Neural cell (in vitro differentiated cells): ENCODE data around the gene FSD2. TPM values are rescaled to one million over a fixed set of nuclear protein-coding genes. Genes with fewer than 3 reads are reported as not detected.

Experiments
- H2AFZ ChIP-seq: fragments of 200-600, 300-800 bp; sonication (generic), shearing (Covaris generic); 2 replicates; pipeline ENCODE4 v1.6.0; 2014; ENCODE audit warnings: low read depth, mild to moderate bottlenecking, antibody characterized with exemption, low read length, moderate library complexity
- H3F3A ChIP-seq: fragments of 200-600 bp; shearing (Covaris generic); 2 replicates; pipeline ENCODE4 v1.6.1; 2016; ENCODE audit warnings: mild to moderate bottlenecking, moderate library complexity, mixed read lengths, antibody characterized with exemption, low read length; ENCODE audit not compliant: insufficient read depth, poor library complexity, severe bottlenecking
- H3K27ac ChIP-seq: fragments of 200-600, 300-800 bp; sonication (generic), shearing (Covaris generic); 2 replicates; pipeline ENCODE4 v1.5.1; 2014; ENCODE audit warnings: mild to moderate bottlenecking, low read length, moderate library complexity
- H3K27me3 ChIP-seq: fragments of 300-800, 200-600 bp; sonication (generic), shearing (Covaris generic); 2 replicates; pipeline ENCODE4 v1.6.0; 2014; ENCODE audit warnings: mild to moderate bottlenecking, low read depth, low read length, moderate library complexity; ENCODE audit not compliant: insufficient read depth
- H3K36me3 ChIP-seq: fragments of 300-800, 200-600 bp; sonication (generic), shearing (Covaris generic); 2 replicates; pipeline ENCODE4 v1.5.1; 2014; ENCODE audit warnings: mild to moderate bottlenecking, antibody characterized with exemption, low read length, moderate library complexity; ENCODE audit not compliant: insufficient read depth
- H3K4me2 ChIP-seq: fragments of 300-800, 200-600 bp; sonication (generic), shearing (Covaris generic); 2 replicates; pipeline ENCODE4 v1.6.0; 2014; ENCODE audit warnings: mild to moderate bottlenecking, low read length
- H3K4me3 ChIP-seq: fragments of 300-800, 200-600 bp; sonication (generic), shearing (Covaris generic); 2 replicates; pipeline ENCODE4 v1.5.1; 2014; ENCODE audit warnings: mild to moderate bottlenecking, low read length, moderate library complexity
- H3K79me2 ChIP-seq: fragments of 200-600 bp; shearing (Covaris generic); replicated peaks from 2 replicates; pipeline ENCODE4 v1.6.0; 2014; ENCODE audit warnings: mild to moderate bottlenecking, low read length, moderate library complexity; ENCODE audit not compliant: insufficient read depth
- H3K9ac ChIP-seq: fragments of 300-800, 200-600 bp; sonication (generic), shearing (Covaris generic); 2 replicates; pipeline ENCODE4 v1.6.1; 2016; ENCODE audit warnings: mild to moderate bottlenecking, low read length, mixed read lengths
- H3K9me2 ChIP-seq: fragments of 200-600 bp; shearing (Covaris generic); 2 replicates; pipeline ENCODE4 v1.6.1; 2016; ENCODE audit warnings: mild to moderate bottlenecking, low read length, mixed read lengths; ENCODE audit not compliant: insufficient read depth
- H3K9me3 ChIP-seq: fragments of 200-600, 300-800 bp; sonication (generic), shearing (Covaris generic); 2 replicates; pipeline ENCODE4 v1.6.1; 2016; ENCODE audit warnings: mild to moderate bottlenecking, mixed run types, low read length, moderate library complexity, mixed read lengths
- H4K20me1 ChIP-seq: fragments of 200-600 bp; shearing (Covaris generic); 2 replicates; pipeline ENCODE4 v1.6.1; 2016; ENCODE audit warnings: mild to moderate bottlenecking, mixed run types; ENCODE audit not compliant: insufficient read depth
- EP300 ChIP-seq: fragments of 450-650 bp; conservative IDR thresholded peaks from 2 replicates; pipeline ENCODE4 v1.6.1; 2014; ENCODE audit warnings: antibody characterized with exemption, mild to moderate bottlenecking, moderate library complexity; ENCODE audit not compliant: poor library complexity, severe bottlenecking
- EZH2 ChIP-seq: fragments of 200-600, 300-800 bp; shearing (Covaris generic), sonication (generic); IDR thresholded peaks from 2 replicates; pipeline ENCODE4 v1.6.1; 2014; ENCODE audit warnings: antibody characterized with exemption, low read length, borderline replicate concordance, mild to moderate bottlenecking; ENCODE audit not compliant: insufficient read depth, poor library complexity, severe bottlenecking
- MXI1 ChIP-seq: fragments of 450-650 bp; conservative IDR thresholded peaks from 2 replicates; pipeline ENCODE4 v1.6.1; 2014; ENCODE audit warnings: antibody characterized with exemption, mild to moderate bottlenecking; ENCODE audit not compliant: poor library complexity, severe bottlenecking
- POLR2AphosphoS5 ChIP-seq: IDR thresholded peaks from 2 replicates; pipeline ENCODE4 v1.6.1; 2012
- RAD21 ChIP-seq: fragments of 450-650 bp; conservative IDR thresholded peaks from 2 replicates; pipeline ENCODE4 v1.6.1; 2014; ENCODE audit warnings: antibody characterized with exemption, mild to moderate bottlenecking, moderate library complexity
- SMC3 ChIP-seq: fragments of 450-650 bp; conservative IDR thresholded peaks from 2 replicates; pipeline ENCODE4 v1.6.1; 2014; ENCODE audit warnings: antibody characterized with exemption, mild to moderate bottlenecking, moderate library complexity; ENCODE audit not compliant: poor library complexity
- TAF1 ChIP-seq: IDR thresholded peaks from 2 replicates; pipeline ENCODE4 v1.6.1; 2012; ENCODE audit warnings: low read depth
- polyA plus RNA-seq: library from polyadenylated mRNA; depleted of rRNA; stranded (reverse); fragments of >200 nt; gene quantifications from 2 replicates; pipeline ENCODE4 v1.2.3, GENCODE V29; 2014
- TF ChIP-seq, protein P1 (sequence below): IDR thresholded peaks from 2 replicates; pipeline ENCODE4 v1.6.1; 2012; ENCODE audit warnings: borderline replicate concordance
- TF ChIP-seq, protein P2 (sequence below): fragments of 450-650 bp; IDR thresholded peaks from 2 replicates; pipeline ENCODE4 v1.5.1; 2014; ENCODE audit warnings: antibody characterized with exemption, mild to moderate bottlenecking, moderate library complexity; ENCODE audit not compliant: poor library complexity, severe bottlenecking

The FSD2 gene
- polyA plus RNA-seq, 1 donor from 2014 or later, result not detected

DNA sequence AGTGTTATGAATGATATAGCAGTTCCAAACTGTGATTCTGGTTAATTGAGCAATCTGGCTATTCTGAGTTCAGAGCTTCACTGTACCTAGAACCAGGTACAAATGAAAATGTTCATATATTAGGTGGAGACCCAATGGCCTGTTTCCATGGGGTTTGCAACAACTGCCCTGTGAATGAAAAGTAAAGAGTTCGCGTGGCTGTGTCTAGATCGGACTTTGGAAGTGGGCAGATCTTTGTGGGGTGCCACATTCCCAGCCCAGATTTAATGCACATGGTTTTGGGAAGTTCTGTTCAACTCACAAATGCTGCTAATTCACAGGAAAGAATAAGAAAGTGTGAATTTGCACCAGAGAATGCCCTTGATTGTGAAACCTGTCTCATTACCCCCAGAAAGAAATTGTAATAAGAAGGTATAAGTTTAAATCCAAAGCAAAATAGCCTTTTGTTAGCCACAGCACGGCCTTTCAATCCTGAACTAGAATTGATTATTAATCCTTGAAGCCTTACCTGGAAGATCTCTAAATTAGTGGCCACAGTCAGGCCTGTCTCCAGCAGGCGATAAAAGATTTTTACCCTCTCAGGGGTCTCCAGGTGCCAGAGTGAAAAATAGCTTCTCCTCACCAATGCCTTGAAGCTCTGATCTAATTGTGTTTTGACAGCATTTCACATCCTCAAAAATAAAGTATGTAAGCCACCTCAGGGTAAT lies 26.2 kb upstream of the FSD2 start:
- no peaks in the 10 kb centered on the region for H3K9me2 ChIP-seq
- H3K36me3 ChIP-seq, result peaks cover 6% of the 10 kb centered on the region
- no peak overlapping the region for H3K4me2 ChIP-seq
- no peak overlapping the region for H2AFZ ChIP-seq
- H3K27me3 ChIP-seq, result no peaks in the 10 kb centered on the region
- TF ChIP-seq EZH2 (no peak), SMC3 (no peak), RAD21 (no peak)
- no peak overlapping the region for H3K27ac ChIP-seq
- no peaks in the 10 kb centered on the region for H4K20me1 ChIP-seq
- H3K79me2 ChIP-seq, result no peaks in the 10 kb centered on the region
- no peaks in the 10 kb centered on the region for H3F3A ChIP-seq
- H3K4me3 ChIP-seq, result no peak overlapping the region
- no peak overlapping the region for H3K9ac ChIP-seq
- H3K9me3 ChIP-seq, result no peaks in the 10 kb centered on the region

DNA sequence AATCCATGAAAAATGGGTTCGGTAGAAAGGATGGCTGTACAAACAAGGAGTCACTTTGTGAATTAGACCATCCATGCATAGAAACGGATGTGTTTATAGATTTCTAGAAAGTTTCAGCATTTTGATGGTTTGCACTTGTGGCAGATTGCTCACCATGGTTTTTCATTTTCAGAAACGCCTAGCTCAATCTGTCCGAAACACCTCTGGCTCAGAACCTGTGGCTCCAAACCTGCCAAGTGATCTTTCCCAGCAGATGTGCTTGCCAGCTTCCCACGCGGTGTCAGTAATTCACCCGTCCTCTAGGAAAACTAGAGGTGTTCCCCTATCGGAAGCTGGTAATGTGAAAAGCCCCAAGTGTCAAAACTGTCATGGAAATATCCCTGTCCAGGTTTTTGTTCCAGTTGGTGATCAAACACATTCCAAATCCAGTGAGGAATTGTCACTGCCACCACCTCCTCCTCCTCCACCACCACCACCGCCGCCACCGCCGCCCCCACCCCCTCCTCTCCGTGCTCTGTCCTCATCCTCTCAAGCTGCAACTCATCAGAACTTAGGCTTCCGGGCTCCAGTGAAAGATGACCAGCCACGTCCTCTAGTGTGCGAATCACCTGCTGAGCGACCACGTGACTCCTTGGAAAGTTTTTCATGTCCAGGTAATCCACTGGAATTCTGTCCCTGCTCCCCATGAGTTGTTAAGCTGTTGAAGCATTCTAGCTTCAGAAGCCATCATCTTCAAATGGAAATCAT lies 24.7 kb upstream of the FSD2 start:
- Histone ChIP-seq H3K27ac (no peak overlapping the region), H3K4me2 (no peak overlapping the region), H3K79me2 (no peaks in the 10 kb centered on the region), H4K20me1 (no peaks in the 10 kb centered on the region), H3K9me2 (no peaks in the 10 kb centered on the region), H3K4me3 (no peak overlapping the region), H3K27me3 (no peaks in the 10 kb centered on the region), H3K36me3 (no peaks in the 10 kb centered on the region), H2AFZ (no peak overlapping the region), H3K9ac (no peak overlapping the region), H3F3A (no peaks in the 10 kb centered on the region), H3K9me3 (no peaks in the 10 kb centered on the region)
- TF ChIP-seq, protein P1, sequence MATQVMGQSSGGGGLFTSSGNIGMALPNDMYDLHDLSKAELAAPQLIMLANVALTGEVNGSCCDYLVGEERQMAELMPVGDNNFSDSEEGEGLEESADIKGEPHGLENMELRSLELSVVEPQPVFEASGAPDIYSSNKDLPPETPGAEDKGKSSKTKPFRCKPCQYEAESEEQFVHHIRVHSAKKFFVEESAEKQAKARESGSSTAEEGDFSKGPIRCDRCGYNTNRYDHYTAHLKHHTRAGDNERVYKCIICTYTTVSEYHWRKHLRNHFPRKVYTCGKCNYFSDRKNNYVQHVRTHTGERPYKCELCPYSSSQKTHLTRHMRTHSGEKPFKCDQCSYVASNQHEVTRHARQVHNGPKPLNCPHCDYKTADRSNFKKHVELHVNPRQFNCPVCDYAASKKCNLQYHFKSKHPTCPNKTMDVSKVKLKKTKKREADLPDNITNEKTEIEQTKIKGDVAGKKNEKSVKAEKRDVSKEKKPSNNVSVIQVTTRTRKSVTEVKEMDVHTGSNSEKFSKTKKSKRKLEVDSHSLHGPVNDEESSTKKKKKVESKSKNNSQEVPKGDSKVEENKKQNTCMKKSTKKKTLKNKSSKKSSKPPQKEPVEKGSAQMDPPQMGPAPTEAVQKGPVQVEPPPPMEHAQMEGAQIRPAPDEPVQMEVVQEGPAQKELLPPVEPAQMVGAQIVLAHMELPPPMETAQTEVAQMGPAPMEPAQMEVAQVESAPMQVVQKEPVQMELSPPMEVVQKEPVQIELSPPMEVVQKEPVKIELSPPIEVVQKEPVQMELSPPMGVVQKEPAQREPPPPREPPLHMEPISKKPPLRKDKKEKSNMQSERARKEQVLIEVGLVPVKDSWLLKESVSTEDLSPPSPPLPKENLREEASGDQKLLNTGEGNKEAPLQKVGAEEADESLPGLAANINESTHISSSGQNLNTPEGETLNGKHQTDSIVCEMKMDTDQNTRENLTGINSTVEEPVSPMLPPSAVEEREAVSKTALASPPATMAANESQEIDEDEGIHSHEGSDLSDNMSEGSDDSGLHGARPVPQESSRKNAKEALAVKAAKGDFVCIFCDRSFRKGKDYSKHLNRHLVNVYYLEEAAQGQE, result no peak
- no peak for TF ChIP-seq EP300
- no peak for TF ChIP-seq TAF1
- TF ChIP-seq MXI1, result no peak
- TF ChIP-seq SMC3, result no peak
- TF ChIP-seq, protein P2, sequence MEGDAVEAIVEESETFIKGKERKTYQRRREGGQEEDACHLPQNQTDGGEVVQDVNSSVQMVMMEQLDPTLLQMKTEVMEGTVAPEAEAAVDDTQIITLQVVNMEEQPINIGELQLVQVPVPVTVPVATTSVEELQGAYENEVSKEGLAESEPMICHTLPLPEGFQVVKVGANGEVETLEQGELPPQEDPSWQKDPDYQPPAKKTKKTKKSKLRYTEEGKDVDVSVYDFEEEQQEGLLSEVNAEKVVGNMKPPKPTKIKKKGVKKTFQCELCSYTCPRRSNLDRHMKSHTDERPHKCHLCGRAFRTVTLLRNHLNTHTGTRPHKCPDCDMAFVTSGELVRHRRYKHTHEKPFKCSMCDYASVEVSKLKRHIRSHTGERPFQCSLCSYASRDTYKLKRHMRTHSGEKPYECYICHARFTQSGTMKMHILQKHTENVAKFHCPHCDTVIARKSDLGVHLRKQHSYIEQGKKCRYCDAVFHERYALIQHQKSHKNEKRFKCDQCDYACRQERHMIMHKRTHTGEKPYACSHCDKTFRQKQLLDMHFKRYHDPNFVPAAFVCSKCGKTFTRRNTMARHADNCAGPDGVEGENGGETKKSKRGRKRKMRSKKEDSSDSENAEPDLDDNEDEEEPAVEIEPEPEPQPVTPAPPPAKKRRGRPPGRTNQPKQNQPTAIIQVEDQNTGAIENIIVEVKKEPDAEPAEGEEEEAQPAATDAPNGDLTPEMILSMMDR, result no peak
- no peak for TF ChIP-seq RAD21
- no peak for TF ChIP-seq POLR2AphosphoS5
- TF ChIP-seq EZH2, result no peak
